ENCODE results near the gene GPS2.

GPS2 gene

DNA sequence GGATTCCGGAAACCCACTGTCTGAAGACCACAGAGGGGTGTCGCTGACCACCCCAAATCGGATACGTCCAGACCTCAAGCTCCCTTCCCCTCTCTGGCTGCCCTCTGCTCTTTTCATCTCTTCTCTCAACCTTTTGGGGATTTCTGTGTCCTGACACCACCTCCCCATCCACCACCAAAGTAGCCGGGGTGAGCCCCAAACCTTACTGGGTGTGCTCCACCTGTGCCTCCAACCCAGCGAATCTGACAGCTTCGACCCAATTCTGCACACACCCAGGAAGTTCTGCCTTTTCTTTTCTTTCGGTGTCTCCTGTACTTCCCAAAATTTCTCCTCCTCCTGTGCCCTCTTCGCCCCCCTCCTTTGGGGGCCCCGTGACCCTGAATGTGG, 37.3 kb upstream of the GPS2 start:
- peak overlapping the region; percentile 76 for H3K4me3 ChIP-seq (ENCODE audit: low read length)
- no peaks in the 10 kb centered on the region for H3K9me2 ChIP-seq (replicated peaks; ENCODE audit: control insufficient read depth, low read length)
- no peak for TF ChIP-seq EZH2phosphoT487 (IDR thresholded peaks at IDR 0.05; ENCODE audit: borderline replicate concordance, low read length)
- TF ChIP-seq, protein P1, sequence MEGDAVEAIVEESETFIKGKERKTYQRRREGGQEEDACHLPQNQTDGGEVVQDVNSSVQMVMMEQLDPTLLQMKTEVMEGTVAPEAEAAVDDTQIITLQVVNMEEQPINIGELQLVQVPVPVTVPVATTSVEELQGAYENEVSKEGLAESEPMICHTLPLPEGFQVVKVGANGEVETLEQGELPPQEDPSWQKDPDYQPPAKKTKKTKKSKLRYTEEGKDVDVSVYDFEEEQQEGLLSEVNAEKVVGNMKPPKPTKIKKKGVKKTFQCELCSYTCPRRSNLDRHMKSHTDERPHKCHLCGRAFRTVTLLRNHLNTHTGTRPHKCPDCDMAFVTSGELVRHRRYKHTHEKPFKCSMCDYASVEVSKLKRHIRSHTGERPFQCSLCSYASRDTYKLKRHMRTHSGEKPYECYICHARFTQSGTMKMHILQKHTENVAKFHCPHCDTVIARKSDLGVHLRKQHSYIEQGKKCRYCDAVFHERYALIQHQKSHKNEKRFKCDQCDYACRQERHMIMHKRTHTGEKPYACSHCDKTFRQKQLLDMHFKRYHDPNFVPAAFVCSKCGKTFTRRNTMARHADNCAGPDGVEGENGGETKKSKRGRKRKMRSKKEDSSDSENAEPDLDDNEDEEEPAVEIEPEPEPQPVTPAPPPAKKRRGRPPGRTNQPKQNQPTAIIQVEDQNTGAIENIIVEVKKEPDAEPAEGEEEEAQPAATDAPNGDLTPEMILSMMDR (IDR thresholded peaks at IDR 0.05; ENCODE audit: low read depth, low read length, poor library complexity, severe bottlenecking), result peak; percentile 51
- no peaks in the 10 kb centered on the region for H3K79me2 ChIP-seq (ENCODE audit: control insufficient read depth, low read length)
- H3K27me3 ChIP-seq (ENCODE audit: control insufficient read depth, low read length), result no peaks in the 10 kb centered on the region
- H3K4me2 ChIP-seq (ENCODE audit: low read length), result peak overlapping the region; percentile 80
- H3K9me3 ChIP-seq (ENCODE audit: control insufficient read depth, insufficient read depth, low read length), result no peaks in the 10 kb centered on the region
- peaks cover 19% of the 10 kb centered on the region for H3K36me3 ChIP-seq (ENCODE audit: control insufficient read depth, low read length)
- no peaks in the 10 kb centered on the region for H4K20me1 ChIP-seq (ENCODE audit: control insufficient read depth, insufficient read depth, low read depth, low read length)
- H3F3A ChIP-seq (ENCODE audit: control insufficient read depth, insufficient read depth), result peaks cover 3% of the 10 kb centered on the region; the same call in 1 of the 2 replicates
- H3K4me1 ChIP-seq (ENCODE audit: control insufficient read depth, low read length), result peaks cover 23% of the 10 kb centered on the region
- H3K27ac ChIP-seq (ENCODE audit: low read depth, low read length), result no peak overlapping the region

DNA sequence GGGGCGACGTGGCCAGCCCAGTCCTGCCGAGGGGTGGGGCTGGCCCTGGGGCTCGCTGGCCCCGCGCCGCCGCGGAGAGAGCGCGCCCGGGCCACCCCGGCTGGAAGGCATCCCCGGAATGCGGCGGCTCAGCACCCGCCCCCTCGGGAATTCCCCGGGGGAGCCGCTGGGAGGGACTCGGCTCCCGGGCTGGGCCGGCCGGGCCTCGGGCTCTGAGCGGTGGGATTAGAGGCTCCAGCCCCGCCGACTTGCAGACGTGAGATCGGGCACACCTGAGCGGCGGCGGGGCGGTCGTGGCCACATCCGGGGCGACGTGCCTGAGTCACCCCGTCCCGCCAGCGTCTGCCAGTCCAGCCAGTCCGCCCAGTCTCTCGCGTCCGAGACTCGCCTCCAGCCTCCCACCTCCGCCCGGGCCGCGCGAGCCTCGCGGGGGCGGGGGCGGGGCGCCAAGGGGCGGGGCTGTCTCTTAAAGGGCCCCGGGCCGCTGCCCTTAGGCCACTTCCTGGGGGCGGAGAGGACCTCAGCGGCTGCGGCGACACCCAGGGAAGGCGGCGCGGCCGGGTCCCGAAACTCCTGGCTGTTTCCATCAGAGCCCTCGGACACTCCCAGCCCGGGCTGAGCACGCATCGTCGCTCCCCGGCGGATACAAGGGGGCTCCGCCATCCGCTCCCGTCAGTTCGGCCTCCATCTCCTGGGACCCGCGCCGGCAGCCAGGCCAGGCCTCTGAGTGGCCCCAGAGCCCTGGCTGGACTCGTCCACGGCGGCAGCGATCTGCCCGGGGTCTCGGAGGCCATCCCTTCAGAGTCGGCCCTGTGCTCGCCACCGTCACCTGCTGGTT, 36.7 kb upstream of the GPS2 start, which contains the start of gene KCTD11:
TSS of gene KCTD11 (plus strand) at position 498 of the 838 bp plus-strand sequence.
- TF ChIP-seq, protein P1 (IDR thresholded peaks at IDR 0.05; ENCODE audit: low read depth, low read length, poor library complexity, severe bottlenecking), result no peak
- TF ChIP-seq EZH2phosphoT487 (IDR thresholded peaks at IDR 0.05; ENCODE audit: borderline replicate concordance, low read length), result no peak
- Histone ChIP-seq H3K36me3 (ENCODE audit: control insufficient read depth, low read length) (peaks cover 25% of the 10 kb centered on the region), H3K9me3 (ENCODE audit: control insufficient read depth, insufficient read depth, low read length) (no peaks in the 10 kb centered on the region), H3K79me2 (ENCODE audit: control insufficient read depth, low read length) (no peaks in the 10 kb centered on the region), H3K4me3 (ENCODE audit: low read length) (peak within 1 kb of the TSS; percentile 76), H3K9me2 (replicated peaks; ENCODE audit: control insufficient read depth, low read length) (no peaks in the 10 kb centered on the region), H3K4me1 (ENCODE audit: control insufficient read depth, low read length) (peaks cover 23% of the 10 kb centered on the region), H3K27ac (ENCODE audit: low read depth, low read length) (peak within 1 kb of the TSS; percentile 6), H3K27me3 (ENCODE audit: control insufficient read depth, low read length) (no peaks in the 10 kb centered on the region), H4K20me1 (ENCODE audit: control insufficient read depth, insufficient read depth, low read depth, low read length) (no peaks in the 10 kb centered on the region), H3F3A (ENCODE audit: control insufficient read depth, insufficient read depth) (peaks cover 3% of the 10 kb centered on the region; the same call in 1 of the 2 replicates), H3K4me2 (ENCODE audit: low read length) (peak within 1 kb of the TSS; percentile 80)

DNA sequence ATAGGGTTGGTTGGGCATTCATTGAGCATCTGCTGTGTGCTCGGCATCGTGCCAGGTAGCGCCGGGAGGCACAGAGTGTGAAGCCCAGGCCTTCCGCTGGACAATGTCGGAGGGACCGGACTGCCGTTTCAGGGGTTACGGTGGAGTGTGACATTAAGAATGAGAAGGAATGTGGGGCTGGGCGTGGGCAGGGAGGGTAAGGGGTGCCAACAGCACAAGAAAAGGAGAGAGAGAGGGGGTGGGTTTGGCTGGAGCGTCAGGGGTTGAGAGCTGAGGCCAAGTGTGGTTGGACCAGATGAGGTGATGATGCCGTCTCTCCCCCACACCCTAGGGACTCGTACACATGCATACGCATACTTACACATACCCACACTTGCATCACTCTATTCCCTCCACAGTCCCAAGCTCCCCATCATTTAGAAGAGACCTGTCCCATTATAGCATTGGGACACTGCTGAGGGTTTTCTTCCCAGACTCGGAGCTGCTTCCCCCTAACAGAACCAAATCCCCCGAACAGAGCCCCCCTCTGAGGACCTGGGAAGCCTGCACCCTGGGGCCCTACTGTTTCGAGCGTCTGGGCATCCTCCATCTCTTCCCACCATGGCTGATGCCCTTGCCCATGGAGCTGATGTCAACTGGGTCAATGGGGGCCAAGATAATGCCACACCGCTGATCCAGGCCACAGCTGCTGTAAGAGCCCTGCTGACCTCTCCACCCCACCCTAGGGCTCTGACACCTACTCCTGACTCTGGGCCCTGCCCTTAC, 33.5 kb upstream of the GPS2 start:
- H3K4me1 ChIP-seq (ENCODE audit: control insufficient read depth, low read length), result peaks cover 17% of the 10 kb centered on the region
- H3K4me2 ChIP-seq (ENCODE audit: low read length), result no peak overlapping the region
- H4K20me1 ChIP-seq (ENCODE audit: control insufficient read depth, insufficient read depth, low read depth, low read length), result no peaks in the 10 kb centered on the region; the same call in 1 of the 2 replicates
- no peak overlapping the region for H3K27ac ChIP-seq (ENCODE audit: low read depth, low read length)
- H3K4me3 ChIP-seq (ENCODE audit: low read length), result no peak overlapping the region
- H3F3A ChIP-seq (ENCODE audit: control insufficient read depth, insufficient read depth), result peaks cover 4% of the 10 kb centered on the region; the same call in 1 of the 2 replicates
- peaks cover 40% of the 10 kb centered on the region for H3K36me3 ChIP-seq (ENCODE audit: control insufficient read depth, low read length)
- no peaks in the 10 kb centered on the region for H3K27me3 ChIP-seq (ENCODE audit: control insufficient read depth, low read length)
- no peaks in the 10 kb centered on the region for H3K9me3 ChIP-seq (ENCODE audit: control insufficient read depth, insufficient read depth, low read length)
- no peaks in the 10 kb centered on the region for H3K9me2 ChIP-seq (replicated peaks; ENCODE audit: control insufficient read depth, low read length)
- no peaks in the 10 kb centered on the region for H3K79me2 ChIP-seq (ENCODE audit: control insufficient read depth, low read length)
- TF ChIP-seq, protein P1 (IDR thresholded peaks at IDR 0.05; ENCODE audit: low read depth, low read length, poor library complexity, severe bottlenecking), result no peak
- TF ChIP-seq EZH2phosphoT487 (IDR thresholded peaks at IDR 0.05; ENCODE audit: borderline replicate concordance, low read length), result no peak
